AG08395 (cell line): ENCODE data around the gene NOMO2.
"Not testable (repeated sequence)": the region's sequence is repeated elsewhere in the genome, so short reads cannot be mapped to it uniquely, and the experiment has no call there.

ENCODE experiments used
- DNase-seq: peaks from one replicate; pipeline ENCODE4 v3.0.0; 2012; ENCODE audit warnings: mixed read lengths, low spot score

NOMO2 gene

DNA sequence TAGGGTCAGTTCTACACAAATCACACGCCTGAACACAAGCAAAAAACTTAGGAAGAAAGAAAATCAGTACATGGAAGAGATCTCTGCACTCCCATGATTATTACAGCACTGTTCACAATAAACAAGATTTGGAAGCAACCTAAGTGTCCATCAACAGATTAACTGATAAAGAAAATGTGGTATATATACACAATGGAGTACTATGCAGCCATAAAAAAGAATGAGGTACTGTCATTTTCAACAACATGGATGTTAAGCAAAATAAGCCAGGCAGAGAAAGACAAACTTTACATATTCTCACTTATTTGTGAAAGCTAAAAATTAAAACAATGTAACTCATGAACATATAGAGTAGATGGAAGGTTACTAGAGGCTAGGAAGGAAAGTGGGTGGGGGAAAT, 16.0 kb upstream of the NOMO2 start:
- not testable (repeated sequence) for DNase-seq

DNA sequence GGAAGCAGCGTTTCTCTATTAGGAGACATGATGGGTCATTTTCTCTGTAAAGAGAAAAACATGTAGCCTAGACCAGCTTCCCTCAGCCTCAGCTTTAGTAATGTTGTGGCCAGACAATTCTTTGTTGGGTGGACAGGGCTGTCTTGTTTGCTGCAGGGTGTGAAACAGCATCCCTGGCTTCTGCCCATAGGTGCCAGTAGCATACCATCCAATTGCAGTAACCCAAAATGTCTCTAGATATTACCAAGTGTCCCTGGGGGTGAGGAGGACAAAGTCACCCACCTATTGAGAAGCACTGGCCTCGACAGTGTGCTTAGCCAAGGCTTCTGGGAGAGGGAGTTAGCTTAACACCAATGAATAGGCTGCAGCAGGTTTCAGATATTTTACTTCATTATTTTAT, 14.0 kb upstream of the NOMO2 start:
- not testable (repeated sequence) for DNase-seq

DNA sequence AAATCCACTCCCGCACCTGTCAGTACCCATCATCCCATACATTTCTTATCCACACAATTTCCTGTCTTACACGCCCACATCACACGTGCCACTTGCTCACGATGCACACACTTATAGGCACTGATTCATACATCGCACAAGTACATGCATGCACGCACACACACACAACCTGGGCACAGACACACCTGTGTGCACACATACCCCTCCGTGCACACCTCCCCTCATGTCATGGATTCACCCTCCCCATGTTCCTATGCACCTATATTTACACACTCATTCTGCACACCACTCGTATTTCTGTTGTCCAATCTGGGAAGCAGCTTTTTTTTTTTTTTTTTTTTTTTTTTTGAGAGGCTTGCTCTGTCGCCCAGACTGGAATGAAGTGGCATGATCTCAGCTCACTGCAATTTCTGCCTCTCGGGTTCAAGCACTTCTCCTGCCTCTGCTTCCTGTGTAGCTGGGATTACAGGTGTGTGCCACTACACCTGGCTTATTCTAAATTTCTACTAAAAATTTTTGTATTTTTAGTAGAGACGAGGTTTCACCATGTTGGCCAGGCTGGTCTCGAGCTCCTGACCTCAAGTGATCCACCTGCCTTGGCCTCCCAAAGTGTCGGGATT, 13.5 kb upstream of the NOMO2 start:
- not testable (repeated sequence) for DNase-seq

DNA sequence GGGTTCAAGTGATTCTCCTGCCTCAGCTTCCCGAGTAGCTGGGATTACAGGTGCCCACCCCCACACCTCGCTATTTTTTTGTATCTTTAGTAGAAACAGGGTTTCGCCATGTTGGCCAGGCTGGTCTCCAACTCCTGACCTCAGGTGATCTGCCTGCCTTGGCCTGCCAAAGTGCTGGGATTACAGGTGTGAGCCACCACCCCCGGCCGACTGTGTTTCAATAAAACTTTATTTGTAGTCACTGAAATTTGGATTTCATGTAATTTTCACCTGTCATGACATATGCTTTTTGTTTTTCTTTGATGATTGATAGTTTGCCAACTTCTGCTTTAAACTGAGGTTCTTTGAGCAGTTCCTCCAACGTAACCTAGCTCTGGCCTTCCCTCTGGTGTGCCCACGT, 12.0 kb upstream of the NOMO2 start:
- not testable (repeated sequence) for DNase-seq

DNA sequence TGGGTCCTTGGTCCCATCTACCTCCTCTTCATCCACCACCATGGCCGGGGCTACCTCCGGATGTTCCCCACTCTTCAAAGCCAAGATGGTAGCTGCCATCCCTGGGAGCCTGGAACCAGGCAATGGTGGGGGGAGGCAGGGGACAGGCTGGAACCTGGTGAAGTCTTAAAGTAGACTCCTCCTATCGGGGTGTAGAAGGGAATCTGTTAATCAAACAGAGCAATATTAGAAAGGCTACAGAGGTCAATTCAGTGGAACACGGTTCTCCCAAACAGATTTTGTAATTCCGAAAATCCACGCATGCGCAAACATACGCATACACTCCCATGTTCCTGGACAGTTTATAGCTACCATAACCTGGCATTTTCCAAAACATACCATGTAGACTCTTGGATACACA, 11.1 kb upstream of the NOMO2 start:
- not testable (repeated sequence) for DNase-seq

DNA sequence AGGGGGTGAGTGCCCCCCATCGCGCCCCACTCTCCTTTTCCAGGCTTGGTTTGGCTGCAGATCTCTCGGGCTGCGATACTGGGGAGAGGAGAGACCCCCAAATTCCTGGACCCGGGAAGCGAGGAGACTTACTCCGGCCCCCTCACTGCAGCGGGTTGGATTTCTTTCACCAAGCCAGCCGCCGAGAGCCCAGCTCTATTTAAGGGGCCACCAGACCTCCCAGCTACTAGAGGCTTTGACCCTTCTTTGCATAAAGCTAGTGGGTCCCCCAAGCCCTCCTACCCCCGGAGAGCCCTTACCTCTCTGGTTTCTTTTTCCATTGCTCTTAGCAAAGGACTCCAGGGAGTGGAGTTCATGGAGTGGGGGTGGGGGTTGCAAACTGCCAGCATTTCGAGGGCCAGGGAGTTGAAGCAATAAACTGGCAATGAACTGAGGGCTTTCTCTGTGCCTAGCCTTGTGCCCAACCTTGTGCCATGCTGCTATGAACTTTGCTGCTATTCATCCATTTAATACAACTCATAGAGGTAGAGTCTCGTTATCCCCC, 9.5 kb upstream of the NOMO2 start:
- not testable (repeated sequence) for DNase-seq

DNA sequence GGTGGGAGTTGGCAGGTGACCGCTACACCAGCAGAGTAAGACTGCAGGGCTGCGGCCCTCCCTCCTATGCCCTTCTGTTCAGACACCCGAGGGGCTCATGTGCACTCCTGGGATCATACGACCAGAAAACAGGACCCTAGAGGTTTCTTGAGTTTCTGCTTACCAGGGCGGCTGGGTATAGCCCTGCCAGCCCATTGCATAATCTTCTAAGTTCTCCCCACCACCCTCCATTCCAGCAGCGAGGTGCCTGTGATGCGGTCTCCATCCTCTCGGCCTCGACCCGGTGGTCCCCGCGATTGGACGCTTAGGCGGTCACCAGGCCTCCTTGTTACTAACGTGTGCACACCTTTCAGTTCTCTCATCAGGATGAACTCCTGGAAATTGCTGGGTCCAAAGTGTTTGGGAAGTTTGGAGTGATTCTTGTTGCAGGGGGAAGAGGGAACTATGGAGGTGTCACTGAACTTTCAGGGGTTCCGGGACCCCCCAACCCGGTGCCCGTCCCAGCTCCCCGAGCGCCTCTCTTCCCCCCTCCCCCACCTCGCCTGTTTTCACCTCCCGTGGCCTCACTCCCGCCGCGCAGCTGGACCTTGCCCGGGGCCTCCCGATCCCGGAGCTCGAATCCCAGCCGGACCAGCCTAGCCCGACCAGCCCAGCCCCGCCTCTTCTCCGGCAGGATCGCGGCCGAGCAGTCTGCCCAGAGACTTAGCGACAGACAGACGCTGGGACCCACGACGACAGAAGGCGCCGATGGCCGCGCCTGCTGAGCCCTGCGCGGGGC, 8.8 kb upstream of the NOMO2 start:
- DNase-seq: not testable (repeated sequence)

DNA sequence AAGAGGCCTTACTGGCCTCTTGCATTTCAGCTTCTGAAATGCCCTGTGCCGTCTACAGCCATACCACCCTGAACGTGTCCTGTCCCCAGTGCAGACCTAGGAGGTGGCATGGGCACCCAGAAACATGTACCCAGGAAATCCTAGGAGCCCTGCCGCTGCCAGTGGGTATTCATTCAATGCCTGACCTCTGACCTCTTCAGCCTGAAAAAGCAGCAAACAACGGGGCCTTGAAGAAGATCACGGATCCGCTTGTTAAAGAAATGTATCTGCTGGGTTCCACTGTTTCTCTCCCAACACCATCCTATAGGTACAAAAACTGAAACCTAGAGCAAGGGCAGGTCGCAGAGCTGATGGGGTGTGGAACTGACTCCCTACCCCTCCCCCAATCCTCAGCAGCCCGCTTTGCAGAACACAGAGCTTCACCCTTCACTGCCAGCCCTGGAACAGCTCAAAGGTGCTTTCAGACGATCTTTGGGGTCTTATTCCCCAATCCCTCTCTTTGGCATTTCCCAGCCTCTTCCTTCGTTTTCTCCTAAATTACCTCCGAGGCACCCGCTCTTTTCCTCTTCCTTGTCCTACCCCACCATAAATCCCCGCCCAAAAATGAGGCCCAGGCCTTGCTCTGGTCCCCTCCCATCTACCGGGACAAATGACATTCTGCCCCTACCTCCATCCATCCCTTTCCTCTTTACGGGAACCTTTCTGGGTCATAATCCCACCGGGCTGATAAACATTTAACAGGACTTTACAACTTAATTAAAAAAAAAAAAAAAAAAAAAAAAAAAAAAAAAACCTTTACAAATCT, 1.3 kb downstream of the NOMO2 start:
- not testable (repeated sequence) for DNase-seq

DNA sequence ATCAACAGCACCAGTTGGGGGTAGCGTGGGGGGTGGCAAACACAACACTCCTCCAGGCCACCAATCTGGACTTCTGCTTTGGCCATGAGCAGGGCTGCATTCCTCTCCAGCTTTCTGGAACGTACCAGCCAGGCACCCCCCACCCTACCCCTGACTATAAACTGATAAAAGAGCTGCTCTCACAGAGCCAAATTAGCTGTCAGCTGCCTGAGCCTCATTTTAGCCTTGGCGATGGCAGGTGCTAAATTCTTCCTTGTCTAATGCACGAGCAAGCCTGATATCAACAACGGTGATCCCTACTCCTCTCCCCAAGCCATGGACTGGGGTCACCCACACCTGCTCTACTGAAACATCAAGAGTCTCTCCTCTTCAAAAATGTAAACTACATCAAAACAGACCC, 8.2 kb downstream of the NOMO2 start:
- not testable (repeated sequence) for DNase-seq

DNA sequence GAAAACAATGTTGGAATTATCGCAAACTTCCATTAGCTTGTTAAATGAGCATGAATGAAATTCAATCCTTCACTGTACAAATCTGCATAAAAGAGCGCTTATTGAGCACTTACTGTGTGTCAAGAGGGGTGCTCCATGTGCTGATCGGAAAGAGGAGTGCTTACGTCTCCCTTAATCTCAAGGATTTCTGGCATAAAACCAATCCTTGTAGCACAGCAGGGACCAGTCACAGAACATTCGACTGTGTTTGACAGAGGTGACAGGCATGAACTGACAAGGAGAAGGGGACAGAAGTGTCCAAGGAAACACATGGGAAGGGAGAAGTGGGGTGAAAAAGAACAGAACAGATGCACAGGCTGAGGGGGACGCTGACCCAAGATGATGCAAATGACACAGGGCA, 14.5 kb downstream of the NOMO2 start:
- not testable (repeated sequence) for DNase-seq

DNA sequence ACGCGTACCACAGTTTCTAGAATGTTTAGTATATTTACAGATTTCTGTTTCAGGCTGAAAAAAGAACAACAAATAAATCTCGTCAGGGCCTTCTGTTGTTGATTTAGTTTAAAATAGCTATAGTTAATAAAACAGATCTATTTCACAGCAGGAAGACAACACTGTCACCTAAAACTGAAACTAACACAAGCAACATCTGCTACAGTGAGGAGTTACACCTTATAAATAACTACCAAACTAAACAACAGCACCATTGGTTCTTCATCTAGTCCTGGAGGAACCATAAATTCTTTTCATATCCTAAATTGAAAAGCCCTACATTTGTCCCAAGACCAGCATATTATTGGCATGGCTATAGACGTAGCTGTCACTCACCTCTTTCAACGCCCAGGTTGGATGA, 15.0 kb downstream of the NOMO2 start:
- not testable (repeated sequence) for DNase-seq

DNA sequence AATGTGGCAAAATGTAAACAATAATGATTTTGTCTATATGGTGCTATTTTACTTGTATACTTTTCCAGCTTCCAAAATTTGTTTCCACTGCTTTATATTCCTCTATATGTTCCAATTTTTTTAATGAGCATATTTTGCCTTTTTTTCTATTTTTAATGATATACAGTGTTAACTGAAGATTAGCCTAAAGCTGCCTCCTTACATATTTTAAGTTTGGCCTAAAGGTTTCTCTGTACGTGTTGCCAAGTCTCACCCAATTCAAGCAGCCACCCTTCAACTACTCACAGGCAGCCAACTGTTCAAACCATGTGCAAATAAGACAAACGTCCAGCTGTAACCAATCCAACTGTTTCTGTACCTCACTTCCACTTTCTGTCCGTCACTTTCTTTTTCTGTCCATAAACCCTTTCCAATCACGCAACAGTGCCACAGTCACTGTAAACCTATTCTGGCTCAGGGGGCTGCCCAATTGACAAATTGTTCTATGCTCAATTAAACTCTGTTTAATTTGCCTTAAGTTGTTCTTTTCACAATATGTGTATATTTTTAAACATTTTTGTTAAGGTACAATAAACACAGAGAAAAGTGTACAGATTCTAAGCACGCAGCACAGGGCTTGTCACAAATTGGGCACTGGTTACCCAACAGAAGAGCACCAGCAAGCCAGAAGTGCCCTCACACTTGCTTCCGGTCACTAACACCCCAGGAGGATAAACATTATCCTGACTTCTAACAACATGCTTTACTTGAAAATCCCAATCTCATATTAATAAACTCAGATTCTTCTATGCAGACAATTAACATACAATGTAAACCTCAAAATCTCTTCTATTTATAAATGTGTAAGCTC, 17.4 kb downstream of the NOMO2 start:
- DNase-seq: not testable (repeated sequence)

DNA sequence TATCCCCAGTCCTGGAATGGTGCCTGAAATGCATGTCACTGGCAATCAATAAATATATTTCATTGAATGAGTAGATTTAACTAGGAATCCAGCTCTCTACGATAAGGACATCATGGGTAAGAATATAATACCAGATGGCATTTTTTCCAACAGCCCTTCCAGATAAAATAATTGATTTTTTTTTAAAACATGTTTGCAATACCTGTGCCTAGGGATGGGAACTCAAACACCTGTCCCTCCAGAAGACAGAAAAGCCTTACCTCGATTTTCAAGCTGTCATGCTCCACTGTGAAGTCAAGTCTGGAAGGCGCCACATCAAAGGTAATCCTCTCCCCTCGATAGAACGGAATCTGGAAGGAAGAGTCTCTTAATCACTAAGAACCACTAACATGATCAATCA, 20.0 kb downstream of the NOMO2 start:
- not testable (repeated sequence) for DNase-seq

DNA sequence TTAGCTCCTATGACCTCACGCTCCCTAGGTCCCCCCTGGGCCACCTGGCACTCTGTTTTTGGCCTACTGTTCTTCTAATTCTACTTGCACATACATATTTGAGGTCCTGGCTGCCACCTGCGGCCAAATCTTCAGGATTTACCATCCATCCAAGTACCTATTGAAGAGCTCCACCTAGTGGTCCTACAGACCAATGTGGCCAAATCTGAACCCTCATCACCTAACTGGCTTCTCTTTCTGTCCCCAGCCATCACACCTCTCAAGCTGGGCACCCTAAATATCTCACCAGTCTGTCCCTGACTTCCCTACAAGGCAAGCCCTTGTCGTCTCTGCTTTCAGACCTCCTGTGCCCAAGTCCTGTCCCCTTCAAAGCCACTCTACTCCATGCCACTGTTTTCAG, 24.9 kb downstream of the NOMO2 start:
- DNase-seq: not testable (repeated sequence)

DNA sequence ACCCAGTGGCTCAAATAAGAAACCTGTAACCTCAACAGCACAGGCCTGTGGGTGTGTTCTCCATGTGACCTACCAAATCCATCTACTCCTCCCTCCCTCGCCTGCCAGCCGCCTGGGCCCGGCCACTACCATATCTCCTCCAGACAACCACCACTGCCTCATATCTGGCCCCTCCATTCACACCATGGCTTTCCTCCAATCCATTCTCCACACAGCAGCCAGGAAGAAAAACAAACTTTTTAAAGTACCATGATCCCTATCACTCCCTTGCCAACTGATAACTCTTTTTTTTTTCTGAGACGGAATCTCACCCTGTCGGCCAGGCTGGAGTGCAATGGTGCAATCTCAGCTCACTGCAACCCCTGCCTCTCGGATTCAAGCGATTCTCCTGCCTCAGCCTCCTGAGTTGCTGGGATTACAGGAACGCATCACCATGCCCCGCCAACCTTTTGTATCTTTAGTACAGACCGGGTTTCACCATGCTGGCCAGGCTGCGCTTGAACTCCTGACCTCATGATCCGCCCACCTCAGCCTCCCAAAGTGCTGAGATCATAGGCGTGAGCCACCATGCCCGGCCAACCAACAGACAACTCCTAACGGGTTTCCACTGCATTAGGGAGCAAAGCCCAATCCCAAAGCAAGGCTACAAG, 26.3 kb downstream of the NOMO2 start:
- not testable (repeated sequence) for DNase-seq

DNA sequence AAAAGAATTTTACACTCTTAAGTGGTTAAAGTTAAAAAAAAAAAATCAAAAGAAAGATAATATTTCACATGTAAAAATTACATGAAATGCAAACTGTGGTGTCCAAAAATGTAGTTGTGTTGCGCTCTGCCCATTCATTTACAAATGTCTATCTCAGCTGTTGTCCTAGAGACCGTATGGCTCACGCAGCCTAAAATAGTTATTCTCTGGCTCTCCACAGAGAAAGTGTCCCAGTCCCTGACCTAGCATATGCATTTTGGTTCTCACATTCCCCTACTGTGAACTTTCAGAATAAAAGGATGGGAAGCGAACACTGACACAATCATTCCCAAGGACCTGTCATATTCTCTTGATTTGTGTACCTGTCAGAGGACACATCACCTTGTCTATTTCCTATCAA, 27.6 kb downstream of the NOMO2 start:
- DNase-seq: not testable (repeated sequence)

DNA sequence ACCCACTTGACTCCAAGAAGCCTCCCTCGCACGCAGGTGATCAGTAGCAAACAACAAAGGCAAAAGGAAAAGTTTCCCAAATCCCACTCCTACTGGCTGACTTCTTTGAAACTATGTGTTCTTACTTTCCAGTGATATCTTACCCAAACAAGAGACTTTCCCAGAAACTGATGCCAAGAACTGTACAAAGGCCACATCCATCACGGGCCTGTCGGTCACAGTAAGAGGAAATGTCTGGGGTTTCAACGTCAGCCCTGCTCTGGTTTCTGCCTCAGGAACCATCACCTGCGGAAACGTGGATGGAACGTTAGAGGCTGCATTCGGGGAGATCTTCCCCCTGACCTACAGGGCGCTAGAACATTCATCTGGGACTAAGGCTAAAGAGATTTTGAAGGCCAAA, 30.6 kb downstream of the NOMO2 start:
- not testable (repeated sequence) for DNase-seq

DNA sequence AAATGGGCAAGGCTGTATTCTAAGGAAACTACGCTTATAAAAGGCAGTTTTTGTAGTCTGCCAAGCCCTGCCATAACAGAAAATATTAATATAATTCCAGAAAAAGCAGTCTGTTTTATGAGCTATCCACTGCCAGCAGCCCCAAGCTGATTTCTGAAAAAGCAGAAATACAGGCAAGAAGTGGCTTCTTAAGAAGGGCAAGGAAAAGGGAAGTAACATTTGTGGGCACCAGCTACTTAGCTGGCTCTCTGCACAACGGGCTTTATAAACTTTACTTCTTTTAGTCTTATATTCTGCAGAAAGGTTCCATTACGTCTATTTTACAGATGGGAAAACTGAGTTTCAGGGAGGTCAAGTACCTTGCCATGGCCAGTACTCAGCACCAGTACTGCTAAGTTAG, 31.6 kb downstream of the NOMO2 start:
- DNase-seq: not testable (repeated sequence)

DNA sequence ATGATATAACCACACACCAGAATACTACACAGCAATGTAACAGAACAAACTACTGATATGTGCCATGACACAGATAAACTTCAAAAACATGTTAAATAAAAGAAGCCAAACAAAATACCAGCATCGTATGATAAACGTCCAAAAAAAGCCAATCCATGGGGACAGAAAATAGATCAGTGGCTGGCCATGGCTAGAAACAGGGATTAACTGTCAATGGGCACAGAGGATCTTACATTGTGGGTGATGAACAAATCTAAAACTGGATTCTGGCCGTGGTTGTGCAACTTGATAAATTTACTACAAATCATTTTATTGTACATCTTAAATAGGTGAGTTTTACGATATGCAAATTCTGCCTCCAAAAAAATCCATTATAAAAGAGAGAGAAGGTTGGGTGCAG, 35.4 kb downstream of the NOMO2 start:
- not testable (repeated sequence) for DNase-seq

DNA sequence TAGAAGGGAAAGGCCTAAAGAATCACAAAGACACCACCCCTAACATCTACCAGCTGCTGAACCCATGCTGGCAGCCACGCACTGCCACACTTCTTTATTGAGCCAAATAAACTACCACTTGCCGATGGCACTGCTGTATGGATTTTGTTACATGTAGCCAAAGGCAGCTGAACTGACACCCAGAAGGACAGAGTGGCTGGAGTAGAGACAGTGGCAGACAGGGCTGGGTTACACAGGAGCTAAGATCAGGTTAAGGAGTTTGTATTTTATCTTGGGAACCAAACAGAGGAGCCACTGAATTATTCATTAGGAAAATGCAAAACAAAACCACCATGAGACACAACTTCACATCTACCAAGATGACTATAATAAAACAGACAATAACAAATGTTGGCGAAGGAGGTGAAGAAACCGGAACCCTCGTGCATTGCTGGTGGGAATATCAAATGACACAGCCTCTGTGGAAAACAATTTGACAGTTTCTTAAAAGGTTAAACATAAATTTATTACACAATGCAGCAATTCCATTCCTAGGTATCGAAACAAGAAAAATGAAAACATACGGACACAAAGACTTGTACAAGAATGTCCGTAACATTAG, 35.9 kb downstream of the NOMO2 start:
- not testable (repeated sequence) for DNase-seq

DNA sequence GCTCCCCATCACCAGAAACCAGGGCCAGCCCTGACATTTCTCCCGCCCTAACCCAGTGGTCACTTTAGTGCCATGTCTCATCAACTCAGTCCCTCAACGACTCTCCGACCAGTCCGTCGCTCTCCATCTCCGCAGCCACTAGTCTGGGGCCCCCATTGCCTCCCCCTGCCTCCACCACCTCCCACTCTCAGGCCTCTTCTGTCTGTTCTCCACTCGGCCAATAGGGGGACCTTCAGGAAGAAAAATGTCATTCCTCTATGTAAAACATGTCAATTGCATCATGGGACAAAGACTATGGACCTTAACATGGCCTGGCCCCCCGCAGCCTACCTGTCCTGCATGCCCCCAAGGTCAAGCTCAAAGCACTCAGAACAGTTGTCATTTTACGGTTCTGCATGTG, 39.3 kb downstream of the NOMO2 start:
- not testable (repeated sequence) for DNase-seq
